ENCODE data around the gene MUC3A.

The MUC3A gene

DNA sequence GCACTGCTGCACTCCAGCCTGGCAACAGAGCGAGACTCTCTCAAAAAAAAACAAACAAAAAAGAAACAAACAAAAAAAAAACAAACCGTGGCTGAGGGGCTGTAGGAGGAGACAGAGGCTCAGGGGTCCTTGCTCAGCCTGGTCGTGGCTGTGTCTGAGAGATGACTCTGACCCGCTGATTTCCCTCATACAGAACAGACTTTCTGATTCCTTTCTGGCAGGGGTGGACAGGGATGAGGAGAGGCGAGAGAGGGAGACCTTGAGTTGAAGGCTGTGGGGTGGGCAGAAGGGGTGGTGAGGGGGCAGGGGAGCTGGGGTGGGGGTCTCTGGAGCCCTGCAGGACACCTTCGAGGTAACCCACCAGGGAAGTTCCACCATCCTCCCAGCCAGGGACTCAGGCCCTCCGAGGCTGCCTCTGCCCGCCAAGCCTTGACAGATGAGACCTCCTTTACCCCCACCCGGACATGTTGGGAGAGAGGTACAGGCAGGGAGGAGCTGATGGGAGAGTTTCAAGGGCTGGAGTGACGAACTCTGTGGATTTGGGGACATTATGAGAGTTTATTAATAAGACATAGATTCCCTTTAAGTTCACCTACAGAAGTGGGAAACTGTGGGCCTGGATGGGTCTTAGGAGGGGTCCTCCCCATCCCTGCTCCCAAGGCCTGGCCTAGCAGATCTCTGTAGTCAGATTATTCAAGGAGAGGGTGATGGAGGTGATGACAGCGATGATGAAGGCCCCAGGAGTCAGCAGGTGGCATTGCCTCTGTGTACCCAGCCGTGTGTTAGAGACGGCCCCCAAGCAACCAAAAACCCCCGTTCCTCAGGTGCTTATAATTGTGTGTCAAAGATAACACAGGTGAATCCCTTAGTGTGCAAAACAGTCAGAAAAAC, 22.0 kb downstream of the MUC3A start:
- TF ChIP-seq, protein P1, sequence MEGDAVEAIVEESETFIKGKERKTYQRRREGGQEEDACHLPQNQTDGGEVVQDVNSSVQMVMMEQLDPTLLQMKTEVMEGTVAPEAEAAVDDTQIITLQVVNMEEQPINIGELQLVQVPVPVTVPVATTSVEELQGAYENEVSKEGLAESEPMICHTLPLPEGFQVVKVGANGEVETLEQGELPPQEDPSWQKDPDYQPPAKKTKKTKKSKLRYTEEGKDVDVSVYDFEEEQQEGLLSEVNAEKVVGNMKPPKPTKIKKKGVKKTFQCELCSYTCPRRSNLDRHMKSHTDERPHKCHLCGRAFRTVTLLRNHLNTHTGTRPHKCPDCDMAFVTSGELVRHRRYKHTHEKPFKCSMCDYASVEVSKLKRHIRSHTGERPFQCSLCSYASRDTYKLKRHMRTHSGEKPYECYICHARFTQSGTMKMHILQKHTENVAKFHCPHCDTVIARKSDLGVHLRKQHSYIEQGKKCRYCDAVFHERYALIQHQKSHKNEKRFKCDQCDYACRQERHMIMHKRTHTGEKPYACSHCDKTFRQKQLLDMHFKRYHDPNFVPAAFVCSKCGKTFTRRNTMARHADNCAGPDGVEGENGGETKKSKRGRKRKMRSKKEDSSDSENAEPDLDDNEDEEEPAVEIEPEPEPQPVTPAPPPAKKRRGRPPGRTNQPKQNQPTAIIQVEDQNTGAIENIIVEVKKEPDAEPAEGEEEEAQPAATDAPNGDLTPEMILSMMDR (IDR thresholded peaks at IDR 0.05): no peak
- Histone ChIP-seq H3K4me3 (ENCODE audit: low read depth, low read length) (no peak overlapping the region), H3K79me2 (no peaks in the 10 kb centered on the region), H3K4me1 (no peaks in the 10 kb centered on the region), H3K9me3 (ENCODE audit: control insufficient read depth, low read length) (no peaks in the 10 kb centered on the region), H2AFZ (no peak overlapping the region), H3K36me3 (ENCODE audit: control insufficient read depth, insufficient read depth, low read length) (no peaks in the 10 kb centered on the region), H3K27me3 (ENCODE audit: control insufficient read depth, insufficient read depth, low read length) (peaks cover 4% of the 10 kb centered on the region), H3K4me2 (ENCODE audit: low read length) (no peak overlapping the region), H3K27ac (no peak overlapping the region), H3K9ac (no peak overlapping the region)

DNA sequence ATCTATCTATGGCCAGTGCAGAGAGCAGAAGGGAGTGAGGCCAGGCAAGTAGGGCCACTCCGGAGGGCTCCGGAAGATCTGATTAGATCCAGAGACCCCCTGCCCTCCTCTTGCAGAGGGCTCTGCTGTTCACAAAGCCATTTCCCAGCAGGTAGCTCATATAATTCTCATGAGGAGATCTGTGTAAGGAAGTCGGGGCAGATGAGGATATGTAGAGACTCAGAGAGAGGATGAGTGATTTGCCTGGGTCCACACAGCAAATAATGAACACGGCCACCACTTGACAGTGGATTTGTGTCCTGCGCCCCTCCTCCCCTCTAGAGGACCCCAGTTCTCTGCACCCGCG, 22.6 kb downstream of the MUC3A start:
- H3K4me3 ChIP-seq (ENCODE audit: low read depth, low read length): no peak overlapping the region
- no peak overlapping the region for H3K27ac ChIP-seq
- H3K9ac ChIP-seq: no peak overlapping the region
- H3K27me3 ChIP-seq (ENCODE audit: control insufficient read depth, insufficient read depth, low read length): no peaks in the 10 kb centered on the region
- H3K79me2 ChIP-seq: no peaks in the 10 kb centered on the region
- no peaks in the 10 kb centered on the region for H3K4me1 ChIP-seq
- no peaks in the 10 kb centered on the region for H3K9me3 ChIP-seq (ENCODE audit: control insufficient read depth, low read length)
- H2AFZ ChIP-seq: no peak overlapping the region
- no peaks in the 10 kb centered on the region for H3K36me3 ChIP-seq (ENCODE audit: control insufficient read depth, insufficient read depth, low read length)
- H3K4me2 ChIP-seq (ENCODE audit: low read length): no peak overlapping the region
- TF ChIP-seq, protein P1 (IDR thresholded peaks at IDR 0.05): no peak

DNA sequence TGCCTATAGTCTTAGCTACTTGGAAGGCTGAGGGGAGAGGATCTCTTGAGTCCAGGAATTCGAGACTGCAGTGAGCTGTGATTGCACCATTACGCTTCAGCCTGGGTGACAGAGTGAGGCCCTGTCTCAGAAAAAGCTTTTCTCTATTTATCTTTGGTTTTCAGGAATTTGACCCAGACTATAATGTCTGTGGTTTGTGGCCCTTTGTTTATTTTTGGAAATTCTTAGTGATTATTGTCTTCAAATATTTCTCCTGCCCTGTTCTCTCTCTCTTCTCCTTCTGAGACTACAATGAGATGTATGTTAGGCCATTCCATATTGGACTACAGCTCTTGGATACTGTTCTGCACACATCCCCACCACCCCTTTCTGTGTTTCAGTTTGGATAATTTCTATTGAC, 24.7 kb downstream of the MUC3A start:
- H3K27ac ChIP-seq: no peak overlapping the region
- H3K4me1 ChIP-seq: no peaks in the 10 kb centered on the region
- no peaks in the 10 kb centered on the region for H3K27me3 ChIP-seq (ENCODE audit: control insufficient read depth, insufficient read depth, low read length)
- H3K36me3 ChIP-seq (ENCODE audit: control insufficient read depth, insufficient read depth, low read length): no peaks in the 10 kb centered on the region
- TF ChIP-seq, protein P1 (IDR thresholded peaks at IDR 0.05): no peak
- no peaks in the 10 kb centered on the region for H3K79me2 ChIP-seq
- no peak overlapping the region for H3K4me2 ChIP-seq (ENCODE audit: low read length)
- H2AFZ ChIP-seq: no peak overlapping the region
- no peaks in the 10 kb centered on the region for H3K9me3 ChIP-seq (ENCODE audit: control insufficient read depth, low read length)
- H3K9ac ChIP-seq: no peak overlapping the region
- H3K4me3 ChIP-seq (ENCODE audit: low read depth, low read length): no peak overlapping the region

DNA sequence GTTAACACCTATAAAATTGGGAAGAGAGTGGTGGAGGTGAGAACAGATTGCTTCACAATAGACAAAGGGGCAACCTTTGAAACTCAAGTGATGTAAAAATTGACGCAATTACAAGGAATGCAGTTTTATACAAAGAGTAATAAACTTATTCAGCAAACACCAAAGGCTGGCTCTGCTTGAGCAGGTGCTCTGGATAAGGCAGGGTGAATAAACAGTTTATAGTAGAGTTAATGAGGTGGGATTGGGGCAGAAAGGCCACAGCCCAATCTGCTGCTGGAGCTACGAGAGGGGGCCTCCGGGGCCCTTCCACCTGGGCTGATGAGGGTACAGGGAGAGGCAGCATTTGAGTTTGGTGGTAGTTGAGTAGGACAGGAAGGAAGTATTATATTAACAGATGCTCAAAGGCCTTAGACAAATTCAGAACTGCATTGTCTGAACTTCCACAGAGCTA, 26.1 kb downstream of the MUC3A start:
- no peak overlapping the region for H2AFZ ChIP-seq
- H3K9me3 ChIP-seq (ENCODE audit: control insufficient read depth, low read length): no peaks in the 10 kb centered on the region
- no peak overlapping the region for H3K4me3 ChIP-seq (ENCODE audit: low read depth, low read length)
- H3K27ac ChIP-seq: no peak overlapping the region
- no peak overlapping the region for H3K4me2 ChIP-seq (ENCODE audit: low read length)
- H3K9ac ChIP-seq: no peak overlapping the region
- no peaks in the 10 kb centered on the region for H3K4me1 ChIP-seq
- TF ChIP-seq, protein P1 (IDR thresholded peaks at IDR 0.05): no peak
- H3K36me3 ChIP-seq (ENCODE audit: control insufficient read depth, insufficient read depth, low read length): no peaks in the 10 kb centered on the region
- H3K27me3 ChIP-seq (ENCODE audit: control insufficient read depth, insufficient read depth, low read length): no peaks in the 10 kb centered on the region
- H3K79me2 ChIP-seq: no peaks in the 10 kb centered on the region

DNA sequence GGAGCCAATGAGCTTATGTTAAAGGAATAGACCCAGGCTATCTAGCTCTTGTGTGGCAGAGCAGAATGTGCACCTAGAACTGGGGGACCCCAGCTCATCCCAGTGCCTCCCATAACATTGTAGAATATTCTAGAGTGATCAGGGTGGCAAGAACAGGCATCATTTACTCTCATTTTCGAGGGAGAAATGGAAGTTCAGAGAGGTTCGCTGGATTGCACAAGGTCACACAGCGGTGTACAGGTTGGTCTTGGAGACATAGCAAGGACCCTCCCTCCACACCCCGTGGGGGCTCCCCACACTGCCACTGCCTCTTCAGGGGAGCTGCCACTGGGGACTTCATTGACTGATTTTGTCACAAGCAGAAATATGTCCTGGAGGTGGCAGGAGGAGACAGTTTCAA, 29.0 kb downstream of the MUC3A start:
- H3K4me2 ChIP-seq (ENCODE audit: low read length): no peak overlapping the region
- H2AFZ ChIP-seq: no peak overlapping the region
- no peak overlapping the region for H3K27ac ChIP-seq
- H3K4me3 ChIP-seq (ENCODE audit: low read depth, low read length): no peak overlapping the region
- no peak overlapping the region for H3K9ac ChIP-seq
- TF ChIP-seq, protein P1 (IDR thresholded peaks at IDR 0.05): no peak
- no peaks in the 10 kb centered on the region for H3K27me3 ChIP-seq (ENCODE audit: control insufficient read depth, insufficient read depth, low read length)
- H3K36me3 ChIP-seq (ENCODE audit: control insufficient read depth, insufficient read depth, low read length): no peaks in the 10 kb centered on the region
- no peaks in the 10 kb centered on the region for H3K9me3 ChIP-seq (ENCODE audit: control insufficient read depth, low read length)
- no peaks in the 10 kb centered on the region for H3K4me1 ChIP-seq
- H3K79me2 ChIP-seq: no peaks in the 10 kb centered on the region

All from parathyroid adenoma (tissue), 2 donors.